Activated naive CD8-positive, alpha-beta T cell treated with anti-CD3 and anti-CD28 coated beads, Interleukin-2, amount 50 U/mL, for 24 hours (primary cell): ENCODE measurements around the gene RPL38.

Experiments used
- ATAC-seq: fragments of 150-1000 bp; cut with Tn5 transposase; one replicate; pipeline ENCODE4 v1.10.0; 2021
- DNase-seq: peaks from one replicate; pipeline ENCODE4 v3.0.0; 2021
- H3K27ac Mint-ChIP-seq: one replicate; pipeline ENCODE4 v1.8.0; 2021; ENCODE audit warnings: mild to moderate bottlenecking, mixed read lengths
- H3K27me3 Mint-ChIP-seq: one replicate; pipeline ENCODE4 v1.8.0; 2021; ENCODE audit warnings: mixed read lengths
- H3K36me3 Mint-ChIP-seq: one replicate; pipeline ENCODE4 v1.8.0; 2021; ENCODE audit warnings: low read depth, mixed read lengths
- H3K4me1 Mint-ChIP-seq: one replicate; pipeline ENCODE4 v1.8.0; 2021; ENCODE audit warnings: mixed read lengths
- H3K4me3 Mint-ChIP-seq: one replicate; pipeline ENCODE4 v1.8.0; 2021; ENCODE audit warnings: mild to moderate bottlenecking, moderate library complexity, mixed read lengths
- H3K9me3 Mint-ChIP-seq: one replicate; pipeline ENCODE4 v1.8.0; 2021; ENCODE audit warnings: mixed read lengths

Gene RPL38

DNA sequence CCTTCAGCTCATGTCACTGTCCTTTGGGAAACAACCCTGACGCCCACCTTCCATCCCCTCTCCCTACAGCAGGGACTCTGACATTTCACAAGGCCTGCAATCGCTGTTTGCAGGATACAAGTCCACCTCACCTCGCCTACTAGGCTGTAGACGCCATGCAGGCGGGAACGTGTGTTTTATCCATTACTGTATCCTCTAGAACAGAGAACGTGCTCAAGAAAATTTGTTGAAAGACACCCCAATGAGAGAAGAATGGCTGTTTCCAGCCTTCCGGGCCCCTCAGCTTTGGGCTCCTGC, 8.4 kb downstream of the RPL38 start:
- Mint-ChIP-seq H3K27ac (peak overlapping the region; percentile 67), H3K4me1 (peaks cover 82% of the 10 kb centered on the region), H3K9me3 (no peaks in the 10 kb centered on the region), H3K27me3 (no peaks in the 10 kb centered on the region), H3K36me3 (peaks cover 39% of the 10 kb centered on the region), H3K4me3 (peak overlapping the region; percentile 80)
- DNase-seq (no peak), ATAC-seq (no peak)

DNA sequence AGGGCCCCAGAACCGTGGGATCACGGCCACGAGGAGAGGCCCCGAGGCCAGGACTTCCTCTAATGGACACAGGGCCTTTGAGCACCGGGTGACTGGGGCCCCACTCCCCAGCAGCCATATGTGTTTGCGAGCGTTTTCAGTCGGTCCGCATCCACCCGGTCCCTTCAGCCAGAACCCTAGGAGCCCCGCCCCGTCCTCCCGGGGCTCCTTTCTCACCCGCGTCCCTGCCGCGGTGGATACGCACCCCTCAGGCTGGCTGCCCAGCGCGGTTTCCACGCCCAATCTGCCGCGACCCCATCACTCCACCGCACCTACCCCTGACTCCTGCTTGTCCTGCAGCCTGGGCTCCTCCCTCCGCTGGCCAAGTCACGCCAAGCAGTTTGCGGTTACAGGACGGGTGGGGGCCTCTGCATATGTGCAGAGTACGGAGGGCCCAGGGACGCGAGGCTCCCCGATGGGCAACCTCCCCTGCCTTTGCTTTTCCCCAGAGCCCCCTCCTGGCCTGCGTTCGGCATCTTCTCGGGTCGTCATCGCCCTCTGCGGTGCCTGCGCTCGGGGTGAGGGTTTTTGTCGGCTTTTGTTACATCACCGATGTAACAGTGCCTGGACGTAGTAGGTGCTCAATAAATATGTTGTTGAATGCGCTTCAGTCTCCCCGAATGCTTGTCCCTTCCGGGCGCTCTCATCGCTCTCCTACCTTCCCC, 8.9 kb downstream of the RPL38 start:
- Mint-ChIP-seq H3K36me3 (peaks cover 38% of the 10 kb centered on the region), H3K4me3 (peak overlapping the region; percentile 80), H3K27ac (peak overlapping the region; percentile 77), H3K27me3 (no peaks in the 10 kb centered on the region), H3K4me1 (peaks cover 84% of the 10 kb centered on the region), H3K9me3 (no peaks in the 10 kb centered on the region)
- DNase-seq, result peak; percentile 37
- ATAC-seq, result peak; percentile 2

DNA sequence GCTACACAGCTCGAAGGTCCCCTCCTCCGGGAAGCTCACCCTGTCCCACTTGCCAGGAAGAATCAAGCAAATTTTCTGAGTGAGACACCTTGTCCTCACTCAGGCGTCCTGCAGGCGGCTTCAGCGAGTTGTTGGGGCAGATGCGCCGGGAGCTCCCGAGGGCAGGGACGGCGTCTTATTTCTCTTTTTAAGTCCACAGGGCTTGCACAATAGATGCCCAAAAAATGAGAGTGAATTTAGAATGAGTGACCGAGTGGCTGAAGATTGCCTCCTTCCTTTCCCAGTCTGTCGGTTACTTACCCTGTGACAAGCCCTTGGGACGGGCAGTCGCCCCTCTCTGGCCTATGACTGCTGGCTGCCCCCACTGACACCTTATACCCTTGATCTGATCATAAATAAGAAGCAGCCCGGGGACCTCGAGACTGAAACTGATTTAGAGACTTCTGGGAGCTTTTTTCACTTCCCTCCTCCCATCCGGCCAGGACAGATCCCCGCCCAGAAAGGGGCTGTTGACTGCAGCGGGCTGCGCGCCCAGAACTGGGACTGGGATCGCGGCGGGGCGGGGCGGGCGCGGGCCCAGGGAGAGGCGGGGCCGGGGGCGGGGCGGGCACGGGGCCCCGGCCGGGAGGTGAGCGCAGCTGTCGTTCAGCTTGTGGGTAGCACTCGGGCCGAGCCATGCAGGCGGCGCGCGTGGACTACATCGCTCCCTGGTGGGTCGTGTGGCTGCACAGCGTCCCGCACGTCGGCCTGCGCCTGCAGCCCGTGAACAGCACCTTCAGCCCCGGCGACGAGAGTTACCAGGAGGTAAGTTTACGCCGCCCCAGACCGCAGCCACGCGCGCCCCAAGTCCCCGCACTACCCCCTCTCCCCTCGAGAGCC, 9.7 kb downstream of the RPL38 start, which contains the start of gene TTYH2:
Gene TTYH2, plus strand, starts transcription at position 659 of the 879 bp plus-strand sequence. Its CDS starts 17 bp downstream, at position 676.
- Mint-ChIP-seq H3K4me3 (peak within 1 kb of the TSS; percentile 80), H3K4me1 (peaks cover 78% of the 10 kb centered on the region), H3K36me3 (peaks cover 33% of the 10 kb centered on the region), H3K9me3 (no peaks in the 10 kb centered on the region), H3K27ac (peak within 1 kb of the TSS; percentile 77), H3K27me3 (no peaks in the 10 kb centered on the region)
- ATAC-seq (peak; percentile 60), DNase-seq (peak; percentile 75)

DNA sequence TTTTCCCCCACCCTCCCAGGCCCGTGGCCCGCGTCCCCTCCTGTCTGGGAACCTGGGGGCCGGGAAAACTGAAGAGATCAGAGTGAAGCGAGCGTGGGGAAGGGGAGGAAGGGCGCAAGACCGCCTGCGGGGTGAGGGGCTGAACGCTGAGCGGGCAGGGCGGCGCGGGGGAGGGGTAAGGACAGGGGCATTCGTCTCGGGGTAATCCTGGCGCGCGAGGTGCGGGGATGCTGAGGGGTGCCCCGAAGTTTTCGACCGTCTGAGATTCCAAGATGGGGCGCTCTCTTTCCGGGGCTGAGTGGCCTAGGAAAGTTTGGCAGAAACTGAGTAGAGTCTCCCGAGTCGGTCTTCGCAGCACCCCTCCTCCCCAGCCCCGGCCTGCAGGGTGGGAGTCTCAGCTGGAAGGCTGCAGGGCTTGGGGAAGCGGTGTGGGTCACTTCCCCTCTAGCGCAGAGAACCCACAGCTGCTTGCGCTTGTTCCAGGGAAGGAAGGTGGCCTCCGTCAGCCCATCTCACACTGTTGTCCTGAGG, 10.4 kb downstream of the RPL38 start:
- peaks cover 70% of the 10 kb centered on the region for H3K4me1 Mint-ChIP-seq
- no peaks in the 10 kb centered on the region for H3K9me3 Mint-ChIP-seq
- DNase-seq (peak; percentile 40), ATAC-seq (no peak)
- H3K4me3 Mint-ChIP-seq, result peak overlapping the region; percentile 80
- no peaks in the 10 kb centered on the region for H3K27me3 Mint-ChIP-seq
- no peak overlapping the region for H3K27ac Mint-ChIP-seq
- H3K36me3 Mint-ChIP-seq, result peaks cover 26% of the 10 kb centered on the region

DNA sequence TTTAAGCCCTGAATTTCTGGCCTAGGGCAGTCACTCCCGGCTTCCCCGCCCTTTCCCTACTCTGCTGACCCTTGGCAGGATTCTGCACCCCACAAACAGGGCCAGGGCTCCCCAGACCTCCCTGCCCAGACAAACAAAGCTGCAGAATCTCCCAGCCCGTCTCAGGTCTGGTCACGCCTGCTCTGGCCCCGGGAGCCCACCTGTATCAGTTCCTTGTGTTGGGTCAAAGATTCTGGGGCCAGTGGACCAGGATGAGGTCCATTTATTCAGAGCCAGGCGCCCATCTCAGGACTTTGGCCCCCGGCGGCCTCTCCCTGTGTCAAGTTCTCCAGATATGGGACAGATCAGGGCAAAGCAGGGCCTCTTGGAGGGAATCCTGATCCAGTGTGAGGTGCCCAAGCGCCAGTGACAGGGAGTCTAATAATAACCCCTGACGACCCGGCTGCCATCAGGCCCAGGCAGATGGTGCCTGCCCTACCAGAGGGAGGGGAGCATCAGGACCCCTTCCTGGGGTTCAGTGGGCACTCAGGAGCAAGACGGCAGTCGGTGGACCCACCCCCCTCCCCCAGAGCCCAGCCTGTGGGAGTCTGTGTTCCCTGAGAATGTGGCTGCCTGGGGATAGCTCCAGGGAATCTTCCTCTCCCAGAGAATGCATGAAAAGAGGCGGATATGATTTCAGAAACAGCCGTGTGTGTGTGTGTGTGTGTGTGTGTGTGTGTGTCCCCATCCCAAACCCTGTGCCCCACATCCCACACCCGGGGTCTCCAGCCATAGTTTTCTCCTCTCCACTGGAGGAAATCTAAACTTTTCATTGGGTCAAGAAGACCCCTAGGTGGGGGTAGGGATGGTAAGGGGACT, 11.2 kb downstream of the RPL38 start:
- H3K4me3 Mint-ChIP-seq, result peak overlapping the region; percentile 80
- peaks cover 24% of the 10 kb centered on the region for H3K36me3 Mint-ChIP-seq
- H3K4me1 Mint-ChIP-seq, result peaks cover 63% of the 10 kb centered on the region
- H3K27ac Mint-ChIP-seq, result no peak overlapping the region
- ATAC-seq (no peak), DNase-seq (no peak)
- H3K27me3 Mint-ChIP-seq, result no peaks in the 10 kb centered on the region
- no peaks in the 10 kb centered on the region for H3K9me3 Mint-ChIP-seq

DNA sequence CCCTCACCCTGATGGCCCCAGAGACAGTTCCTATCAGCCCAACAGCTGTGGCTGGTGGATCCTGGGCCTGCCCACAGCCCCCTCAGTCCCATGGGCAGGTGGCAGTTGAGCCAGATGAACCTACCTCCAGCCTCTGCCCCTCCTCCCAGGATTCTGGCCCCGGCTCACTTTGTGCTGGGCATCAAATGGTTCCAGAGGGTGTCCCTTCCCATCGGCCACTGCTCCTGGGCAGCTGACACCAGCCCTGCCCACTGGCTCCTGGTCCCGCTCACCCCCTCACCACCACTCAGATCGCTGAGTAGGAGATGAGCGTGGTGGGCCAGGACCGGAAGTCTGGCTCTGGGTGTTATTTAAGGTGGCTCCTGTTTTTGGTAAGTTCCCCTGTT, 11.9 kb downstream of the RPL38 start:
- Mint-ChIP-seq H3K4me1 (peaks cover 57% of the 10 kb centered on the region), H3K36me3 (peaks cover 18% of the 10 kb centered on the region), H3K4me3 (peak overlapping the region; percentile 80), H3K27me3 (no peaks in the 10 kb centered on the region), H3K9me3 (no peaks in the 10 kb centered on the region), H3K27ac (no peak overlapping the region)
- DNase-seq (no peak), ATAC-seq (no peak)

DNA sequence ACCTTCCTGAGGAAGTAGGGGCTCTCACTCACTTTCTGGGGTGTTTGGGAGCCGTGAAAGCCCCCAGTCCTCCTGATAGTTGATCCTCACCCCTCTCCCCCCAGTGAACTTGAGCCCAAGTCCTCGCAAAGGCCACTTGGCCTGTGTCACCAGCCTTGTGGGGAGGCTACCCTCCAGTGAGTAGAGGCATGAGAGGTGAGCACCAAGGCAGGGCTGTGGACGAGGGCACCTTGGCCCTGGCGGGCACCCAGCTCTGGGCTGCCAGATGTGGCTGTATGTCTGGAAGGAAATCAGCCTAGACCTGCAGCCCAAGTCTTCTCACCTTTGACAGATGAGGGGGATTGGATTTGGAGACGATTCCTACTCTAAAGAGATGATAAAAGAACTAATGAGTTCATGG, 13.0 kb downstream of the RPL38 start:
- no peak for ATAC-seq
- Mint-ChIP-seq H3K27ac (no peak overlapping the region), H3K4me3 (no peak overlapping the region), H3K4me1 (peaks cover 46% of the 10 kb centered on the region), H3K9me3 (no peaks in the 10 kb centered on the region), H3K36me3 (peaks cover 14% of the 10 kb centered on the region), H3K27me3 (no peaks in the 10 kb centered on the region)
- DNase-seq, result no peak

DNA sequence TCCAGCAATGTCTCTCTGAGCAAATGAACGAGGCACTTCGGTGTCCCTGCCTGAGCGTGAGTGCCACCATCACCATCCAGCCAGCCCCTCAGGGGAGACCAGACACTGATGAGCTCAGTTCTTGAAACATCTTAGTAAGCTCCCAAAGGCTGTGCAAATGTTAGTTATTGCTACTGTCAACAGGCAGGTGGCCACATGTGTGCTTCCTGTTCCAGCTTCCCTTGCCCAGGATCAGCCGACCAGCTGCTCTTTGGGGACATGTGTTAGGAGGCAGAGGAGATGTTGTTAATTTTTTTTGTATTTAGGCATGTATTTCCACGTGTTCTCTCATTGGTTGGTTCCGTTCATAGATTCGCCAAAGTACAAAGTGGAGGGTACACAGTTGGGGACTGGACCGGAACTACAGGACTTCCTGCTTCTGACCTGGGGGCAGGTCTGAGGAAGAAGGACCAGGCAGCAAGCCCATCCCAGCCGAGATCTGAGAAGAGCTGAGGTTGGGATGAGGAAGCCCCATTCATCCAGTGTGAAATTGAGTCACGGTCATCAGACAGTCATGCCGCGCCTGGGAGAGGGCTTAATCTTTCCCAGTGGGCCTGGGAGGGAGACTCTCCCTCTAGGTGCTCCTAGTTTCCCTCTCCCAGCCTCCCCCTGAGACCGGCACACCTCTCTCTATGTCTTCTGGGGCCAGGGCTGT, 13.7 kb downstream of the RPL38 start:
- no peak for ATAC-seq
- no peaks in the 10 kb centered on the region for H3K9me3 Mint-ChIP-seq

DNA sequence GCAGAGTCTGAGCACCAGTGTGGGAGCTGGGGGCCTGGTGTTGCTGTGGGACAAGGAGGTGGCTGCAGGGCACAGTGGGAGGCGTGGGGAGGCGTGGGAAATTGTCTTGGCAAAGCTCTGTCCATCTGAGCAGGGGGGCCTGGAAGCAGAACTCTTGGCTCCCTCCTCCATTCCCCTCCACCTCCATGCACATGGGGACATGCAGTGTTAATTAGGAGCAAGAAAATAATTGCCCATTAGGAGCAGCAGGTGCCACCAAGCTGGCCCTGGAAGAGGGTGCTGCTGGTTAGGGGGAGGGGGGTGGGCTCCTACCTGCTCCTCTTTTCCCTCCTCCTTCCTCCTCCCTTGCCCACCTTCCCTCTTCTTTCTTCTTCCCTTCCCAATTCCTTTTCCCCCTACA, 14.4 kb downstream of the RPL38 start:
- ATAC-seq, result no peak
- H3K4me3 Mint-ChIP-seq, result no peak overlapping the region
- DNase-seq, result no peak
- no peaks in the 10 kb centered on the region for H3K9me3 Mint-ChIP-seq
- no peaks in the 10 kb centered on the region for H3K27me3 Mint-ChIP-seq
- peaks cover 9% of the 10 kb centered on the region for H3K36me3 Mint-ChIP-seq
- H3K27ac Mint-ChIP-seq, result no peak overlapping the region
- H3K4me1 Mint-ChIP-seq, result peaks cover 32% of the 10 kb centered on the region

More for the DNA sequence above, 13.7 kb downstream of the RPL38 start:
- no peak overlapping the region for H3K27ac Mint-ChIP-seq
- no peaks in the 10 kb centered on the region for H3K27me3 Mint-ChIP-seq
- peaks cover 39% of the 10 kb centered on the region for H3K4me1 Mint-ChIP-seq
- peaks cover 9% of the 10 kb centered on the region for H3K36me3 Mint-ChIP-seq
- no peak for DNase-seq
- H3K4me3 Mint-ChIP-seq, result no peak overlapping the region

DNA sequence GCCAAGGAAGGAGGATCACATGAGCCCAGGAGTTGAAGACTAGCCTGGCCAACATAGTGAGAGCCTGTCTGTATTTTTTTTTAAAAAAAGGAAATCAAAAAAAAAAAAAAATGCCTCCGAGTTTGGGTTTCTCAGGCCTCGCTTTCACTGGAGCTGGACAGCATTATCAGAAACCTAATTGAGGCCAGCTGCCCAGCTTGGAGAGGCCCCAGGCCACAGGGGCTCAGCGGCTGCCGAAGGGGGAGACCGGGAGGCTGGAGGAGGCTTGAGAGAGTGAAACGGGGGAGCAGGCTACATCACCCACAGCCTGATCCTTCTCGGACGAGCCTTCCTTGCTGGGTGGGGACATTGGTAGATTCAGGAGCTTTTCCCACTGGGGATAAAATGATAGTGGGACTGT, 15.0 kb downstream of the RPL38 start:
- ATAC-seq, result no peak
- no peak overlapping the region for H3K27ac Mint-ChIP-seq
- H3K4me3 Mint-ChIP-seq, result no peak overlapping the region
- peaks cover 28% of the 10 kb centered on the region for H3K4me1 Mint-ChIP-seq
- no peaks in the 10 kb centered on the region for H3K27me3 Mint-ChIP-seq
- DNase-seq, result no peak
- H3K36me3 Mint-ChIP-seq, result peaks cover 9% of the 10 kb centered on the region
- H3K9me3 Mint-ChIP-seq, result no peaks in the 10 kb centered on the region

DNA sequence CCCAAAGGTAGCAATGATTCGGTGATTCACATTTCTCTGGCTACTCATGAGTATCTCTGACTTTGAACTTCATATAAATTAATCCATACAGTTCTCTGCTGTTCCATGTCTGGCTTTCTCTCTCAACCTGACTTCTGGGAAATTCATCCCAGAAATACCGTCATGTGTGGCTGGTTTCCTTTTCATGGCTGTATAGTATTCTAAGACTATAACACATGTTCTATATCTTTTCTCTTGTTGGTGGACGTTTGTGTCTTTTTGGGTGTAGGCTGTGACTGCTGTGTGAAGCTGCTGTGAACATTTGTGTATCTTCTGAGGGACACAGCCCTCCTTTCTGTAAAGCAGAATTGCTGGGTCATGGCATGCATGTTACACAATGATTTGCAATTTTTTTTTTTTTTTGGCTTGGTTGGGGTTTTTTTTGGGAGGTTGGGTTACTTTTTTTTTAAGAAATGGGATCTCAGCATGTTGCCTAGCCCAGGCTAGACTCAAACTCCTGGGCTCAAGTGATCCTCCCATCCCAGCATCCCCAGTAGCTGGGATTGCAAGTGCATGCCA, 16.2 kb downstream of the RPL38 start:
- H3K27ac Mint-ChIP-seq, result no peak overlapping the region
- H3K4me3 Mint-ChIP-seq, result no peak overlapping the region
- DNase-seq (no peak), ATAC-seq (no peak)
- H3K36me3 Mint-ChIP-seq, result peaks cover 9% of the 10 kb centered on the region
- H3K9me3 Mint-ChIP-seq, result no peaks in the 10 kb centered on the region
- peaks cover 18% of the 10 kb centered on the region for H3K4me1 Mint-ChIP-seq
- H3K27me3 Mint-ChIP-seq, result no peaks in the 10 kb centered on the region

DNA sequence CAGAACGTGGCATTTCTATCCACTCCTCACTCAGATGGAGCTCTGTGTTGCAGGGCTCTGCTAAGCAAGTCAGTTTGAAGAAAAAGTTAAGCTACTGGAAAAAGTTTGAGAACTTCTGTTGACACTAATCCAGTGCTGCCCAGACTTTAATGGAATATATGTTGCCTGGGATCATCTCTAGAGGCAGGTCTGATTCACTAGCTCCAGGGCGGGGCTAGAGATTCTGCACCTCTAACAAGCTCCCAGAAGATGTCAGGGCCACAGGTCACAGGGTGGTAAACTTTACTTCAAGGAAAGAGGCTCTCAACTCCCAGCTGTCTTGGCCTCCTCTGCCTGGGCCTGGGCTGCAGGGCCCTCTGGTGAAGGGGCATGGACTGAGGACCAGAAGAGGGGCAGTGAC, 16.7 kb downstream of the RPL38 start:
- ATAC-seq, result no peak
- H3K27ac Mint-ChIP-seq, result no peak overlapping the region

DNA sequence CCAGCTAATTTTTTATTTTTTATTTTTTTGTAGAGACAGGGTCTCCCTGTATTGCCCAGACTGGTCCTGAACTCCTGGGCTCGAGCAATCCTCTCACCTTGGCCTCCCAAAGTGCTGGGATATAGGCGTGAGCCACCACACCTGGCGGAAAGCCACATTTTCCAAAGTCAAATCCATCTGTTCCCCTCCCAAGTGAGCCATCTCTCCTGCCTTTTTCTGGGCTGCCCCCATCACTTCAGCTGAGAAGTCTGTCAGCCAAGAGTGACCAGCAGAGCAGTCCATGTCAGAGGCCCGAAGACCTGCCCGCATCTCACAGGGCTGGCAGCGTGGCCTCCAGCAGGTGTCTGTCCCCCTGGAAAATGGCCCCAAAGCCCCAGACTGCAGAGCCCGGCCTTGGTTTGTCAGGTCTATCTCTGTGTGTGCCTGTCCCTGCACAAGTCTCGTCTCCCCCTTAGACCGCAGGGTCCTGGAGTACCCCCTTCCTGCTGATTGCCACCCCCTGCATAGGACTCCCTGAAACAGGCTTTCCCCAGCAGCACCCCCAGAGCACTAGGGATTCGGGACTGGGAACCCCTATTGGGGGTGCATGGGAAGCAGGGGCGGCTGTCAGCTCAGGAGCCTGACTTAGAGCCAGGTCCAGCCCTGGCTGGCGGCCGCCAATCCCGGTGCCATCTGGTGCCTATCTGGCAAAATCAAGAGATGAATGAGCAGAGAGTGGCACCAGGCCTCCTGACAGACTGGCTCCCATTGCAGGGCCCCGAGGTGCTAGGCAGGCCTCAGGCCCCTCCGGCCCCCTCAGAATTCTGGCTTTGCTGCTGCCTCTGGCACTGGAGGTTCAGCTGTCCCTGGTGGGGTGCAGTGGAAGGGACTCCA, 17.7 kb downstream of the RPL38 start:
- ATAC-seq (no peak), DNase-seq (no peak)
- Mint-ChIP-seq H3K4me3 (no peak overlapping the region), H3K27ac (no peak overlapping the region), H3K4me1 (peaks cover 5% of the 10 kb centered on the region), H3K9me3 (no peaks in the 10 kb centered on the region), H3K36me3 (peaks cover 12% of the 10 kb centered on the region), H3K27me3 (no peaks in the 10 kb centered on the region)

More for the DNA sequence above, 16.7 kb downstream of the RPL38 start:
- Mint-ChIP-seq H3K9me3 (no peaks in the 10 kb centered on the region), H3K4me3 (no peak overlapping the region), H3K4me1 (peaks cover 14% of the 10 kb centered on the region), H3K27me3 (no peaks in the 10 kb centered on the region), H3K36me3 (peaks cover 9% of the 10 kb centered on the region)
- no peak for DNase-seq
